Measurements from ENCODE around the gene ZDHHC7. TPM values are rescaled to one million over a fixed set of nuclear protein-coding genes. Genes with fewer than 3 reads are reported as not detected.

The ZDHHC7 gene
- total RNA-seq, 1 experiment from 2014 or later = 39.1 TPM

DNA sequence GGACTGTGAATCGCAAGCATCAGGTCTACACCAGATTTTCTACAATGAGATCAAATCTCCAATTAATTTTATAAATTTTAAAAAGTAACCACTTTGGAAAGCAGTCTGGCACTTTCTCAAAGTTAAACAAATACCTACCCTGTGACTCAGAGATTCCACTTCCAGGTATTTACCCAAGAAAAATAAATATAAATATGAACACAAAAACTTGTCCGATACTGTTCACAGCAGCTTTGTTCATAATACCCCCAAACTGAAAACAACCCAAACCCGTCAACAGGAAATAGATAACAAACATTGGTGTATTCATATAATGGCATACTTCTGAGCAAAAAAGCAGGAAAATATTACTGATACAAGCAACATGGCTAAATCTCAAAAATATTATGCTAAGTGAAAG is 12.1 kb downstream of the ZDHHC7 start:
- H4K20me1 ChIP-seq (ENCODE audit: control insufficient read depth, insufficient read depth, insufficient read length) = peaks cover 4% of the 10 kb centered on the region
- H3K79me1 ChIP-seq (ENCODE audit: insufficient read depth, low read depth, low read length, poor library complexity, severe bottlenecking) = peaks cover 8% of the 10 kb centered on the region
- H4K91ac ChIP-seq (ENCODE audit: insufficient read length, low read depth, low read length) = no peak overlapping the region
- H2BK5ac ChIP-seq (ENCODE audit: insufficient read length, low read length) = no peak overlapping the region
- no peak overlapping the region for H3K18ac ChIP-seq (ENCODE audit: insufficient read length, low read depth, low read length)
- H2AFZ ChIP-seq (ENCODE audit: low read length) = no peak overlapping the region
- no peak overlapping the region for H3K56ac ChIP-seq (ENCODE audit: insufficient read length, low read depth, low read length)
- H2BK15ac ChIP-seq (ENCODE audit: low read depth, low read length) = no peak overlapping the region
- Mint-ChIP-seq H3K4me1 (peaks cover 21 to 25% of the 10 kb centered on the region in 2 experiments), H3K9me3 (no peaks in the 10 kb centered on the region), H3K36me3 (ENCODE audit: insufficient read depth in 1 of 3, low read depth in 3 of 3) (peaks cover 17 to 31% (median 30%) of the 10 kb centered on the region in 3 experiments; a peak in 6 of 7 replicates), H3K27me3 (ENCODE audit: low read depth) (no peaks in the 10 kb centered on the region), H3K27ac (no peak overlapping the region), H3K4me3 (no peak overlapping the region)
- H2BK120ac ChIP-seq (ENCODE audit: low read depth, low read length, poor library complexity, severe bottlenecking) = no peak overlapping the region
- no peak overlapping the region for H3T11ph ChIP-seq (ENCODE audit: low read length)
- H3K9ac ChIP-seq (ENCODE audit: extremely low read depth, insufficient read length, low read length) = no peak overlapping the region
- no peak overlapping the region for H2AK5ac ChIP-seq (ENCODE audit: insufficient read length, low read length)
- no CpG with 5 or more reads among the region's 3 CpGs for WGBS (ENCODE audit: extremely low coverage, insufficient read length, low lambda C conversion rate)
- H3K27ac ChIP-seq (ENCODE audit: insufficient read length, low read depth, low read length) = no peak overlapping the region
- H3K4me1 ChIP-seq (ENCODE audit: insufficient read depth, low read length) = no peaks in the 10 kb centered on the region
- H3K9me3 ChIP-seq (ENCODE audit: control insufficient read depth, low read depth, low read length) = no peaks in the 10 kb centered on the region
- no peaks in the 10 kb centered on the region for H3K27me3 ChIP-seq (ENCODE audit: insufficient read depth, low read length)
- no peak overlapping the region for H3K4ac ChIP-seq (ENCODE audit: low read depth, low read length)
- no peak overlapping the region for H3K4me2 ChIP-seq (ENCODE audit: insufficient read depth, insufficient read length, low read length)
- H4K8ac ChIP-seq (replicated peaks; ENCODE audit: insufficient read length, low read depth, low read length) = no peak overlapping the region
- H3K79me2 ChIP-seq (ENCODE audit: insufficient read depth, low read length) = peaks cover 7% of the 10 kb centered on the region; the same call in 1 of the 2 replicates
- H2BK12ac ChIP-seq (ENCODE audit: insufficient read length, low read depth, low read length) = no peak overlapping the region
- H2BK20ac ChIP-seq (ENCODE audit: low read depth, low read length, poor library complexity, severe bottlenecking) = no peak overlapping the region
- H3K23me2 ChIP-seq (ENCODE audit: insufficient read length, low read depth, low read length, poor library complexity, severe bottlenecking) = no peaks in the 10 kb centered on the region
- DNase-seq = no peak
- H4K5ac ChIP-seq (ENCODE audit: insufficient read length, low read depth, low read length) = no peak overlapping the region
- TF ChIP-seq, protein P1, sequence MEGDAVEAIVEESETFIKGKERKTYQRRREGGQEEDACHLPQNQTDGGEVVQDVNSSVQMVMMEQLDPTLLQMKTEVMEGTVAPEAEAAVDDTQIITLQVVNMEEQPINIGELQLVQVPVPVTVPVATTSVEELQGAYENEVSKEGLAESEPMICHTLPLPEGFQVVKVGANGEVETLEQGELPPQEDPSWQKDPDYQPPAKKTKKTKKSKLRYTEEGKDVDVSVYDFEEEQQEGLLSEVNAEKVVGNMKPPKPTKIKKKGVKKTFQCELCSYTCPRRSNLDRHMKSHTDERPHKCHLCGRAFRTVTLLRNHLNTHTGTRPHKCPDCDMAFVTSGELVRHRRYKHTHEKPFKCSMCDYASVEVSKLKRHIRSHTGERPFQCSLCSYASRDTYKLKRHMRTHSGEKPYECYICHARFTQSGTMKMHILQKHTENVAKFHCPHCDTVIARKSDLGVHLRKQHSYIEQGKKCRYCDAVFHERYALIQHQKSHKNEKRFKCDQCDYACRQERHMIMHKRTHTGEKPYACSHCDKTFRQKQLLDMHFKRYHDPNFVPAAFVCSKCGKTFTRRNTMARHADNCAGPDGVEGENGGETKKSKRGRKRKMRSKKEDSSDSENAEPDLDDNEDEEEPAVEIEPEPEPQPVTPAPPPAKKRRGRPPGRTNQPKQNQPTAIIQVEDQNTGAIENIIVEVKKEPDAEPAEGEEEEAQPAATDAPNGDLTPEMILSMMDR (conservative IDR thresholded peaks at IDR 0.05) = no peak
- no peak overlapping the region for H3K23ac ChIP-seq (ENCODE audit: insufficient read length, low read depth, low read length)
- H3K14ac ChIP-seq (ENCODE audit: insufficient read depth, low read length) = no peak overlapping the region

Data from H9 (cell line).